ENCODE measurements around the gene ADIPOQ.

- no peak for TF ChIP-seq CTCF (IDR thresholded peaks at IDR 0.05)
- no peak for TF ChIP-seq POLR2AphosphoS5 (IDR thresholded peaks at IDR 0.05)
- no peak for TF ChIP-seq EP300 (IDR thresholded peaks at IDR 0.05)
These were observed 10.2 kb upstream of the ADIPOQ start for GRCh38 chr3:186832276-186832675.

All from esophagus muscularis mucosa (tissue), 4 donors.